IPS-20b (cell line): ENCODE measurements around the gene HPN.
"Not testable (repeated sequence)": the region's sequence is repeated elsewhere in the genome, so short reads cannot be mapped to it uniquely, and the experiment has no call there.

Experiments used
- H3K27ac ChIP-seq: one replicate; pipeline ENCODE4 v1.5.1; 2013; ENCODE audit warnings: low read length
- H3K27me3 ChIP-seq: 2 replicates; pipeline ENCODE4 v1.6.1; 2013; ENCODE audit warnings: mild to moderate bottlenecking, low read length, inconsistent platforms; ENCODE audit not compliant: insufficient read depth
- H3K36me3 ChIP-seq: 2 replicates; pipeline ENCODE4 v1.6.1; 2013; ENCODE audit warnings: low read depth, mild to moderate bottlenecking, inconsistent platforms, low read length, moderate library complexity; ENCODE audit not compliant: insufficient read depth
- H3K4me1 ChIP-seq: 2 replicates; pipeline ENCODE4 v1.6.1; 2013; ENCODE audit warnings: mild to moderate bottlenecking, control low read depth, inconsistent platforms, low read length, moderate library complexity; ENCODE audit not compliant: insufficient read depth
- H3K4me3 ChIP-seq: 2 replicates; pipeline ENCODE4 v1.5.1; 2013; ENCODE audit warnings: mild to moderate bottlenecking, low read length, inconsistent platforms
- H3K9ac ChIP-seq: 2 replicates; pipeline ENCODE4 v1.6.1; 2013; ENCODE audit warnings: low read depth, mild to moderate bottlenecking, inconsistent platforms, low read length, moderate library complexity
- H3K9me3 ChIP-seq: 2 replicates; pipeline ENCODE4 v1.6.1; 2013; ENCODE audit warnings: mild to moderate bottlenecking, low read depth, low read length, inconsistent platforms; ENCODE audit not compliant: insufficient read depth

HPN gene

DNA sequence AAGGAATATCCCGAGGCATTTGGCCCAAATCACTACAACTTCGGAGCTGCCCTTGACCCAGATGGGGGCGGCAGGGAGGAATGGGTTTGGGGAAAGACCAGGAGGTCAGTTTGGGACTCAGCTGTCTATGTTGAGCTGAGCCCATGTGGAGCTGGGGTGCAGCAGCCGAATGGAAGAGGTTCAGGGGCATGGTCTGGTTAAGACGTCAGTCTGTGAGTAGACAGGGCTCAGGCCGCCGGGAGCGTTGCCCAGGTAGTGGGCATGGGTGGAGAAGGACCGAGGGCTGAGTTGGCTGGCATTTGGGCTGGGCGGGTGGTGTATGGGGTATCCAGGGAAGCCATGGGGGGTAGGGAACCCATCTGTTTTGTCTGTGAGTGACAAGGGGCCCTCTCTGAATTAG, 20.5 kb upstream of the HPN start:
- Histone ChIP-seq H3K27me3 (no peaks in the 10 kb centered on the region), H3K9me3 (no peaks in the 10 kb centered on the region), H3K9ac (no peak overlapping the region), H3K36me3 (peaks cover 100% of the 10 kb centered on the region), H3K27ac (no peak overlapping the region), H3K4me1 (no peaks in the 10 kb centered on the region), H3K4me3 (no peak overlapping the region)

DNA sequence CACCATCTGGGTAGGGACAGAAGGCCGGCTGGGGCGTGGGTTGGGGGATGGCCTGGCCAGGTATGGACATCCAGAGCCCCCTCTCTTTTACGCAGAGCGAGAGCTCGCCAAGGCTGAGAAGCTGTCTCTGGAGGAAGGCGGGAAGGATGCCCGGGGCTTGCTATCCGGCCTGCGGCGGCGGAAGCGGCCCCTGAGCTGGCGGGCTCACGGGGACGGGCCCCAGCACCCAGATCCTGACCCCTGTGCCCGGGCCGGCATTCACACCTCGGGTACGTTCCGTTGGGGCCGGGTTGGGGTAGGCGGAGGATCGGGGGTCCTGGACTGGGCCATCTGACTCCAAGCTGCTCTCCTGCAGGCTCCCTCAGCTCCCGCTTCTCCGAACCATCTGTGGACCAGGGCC, 19.9 kb upstream of the HPN start:
- Histone ChIP-seq H3K9ac (no peak overlapping the region), H3K4me1 (no peaks in the 10 kb centered on the region), H3K36me3 (peaks cover 100% of the 10 kb centered on the region), H3K9me3 (no peaks in the 10 kb centered on the region), H3K4me3 (no peak overlapping the region), H3K27me3 (no peaks in the 10 kb centered on the region), H3K27ac (no peak overlapping the region)

DNA sequence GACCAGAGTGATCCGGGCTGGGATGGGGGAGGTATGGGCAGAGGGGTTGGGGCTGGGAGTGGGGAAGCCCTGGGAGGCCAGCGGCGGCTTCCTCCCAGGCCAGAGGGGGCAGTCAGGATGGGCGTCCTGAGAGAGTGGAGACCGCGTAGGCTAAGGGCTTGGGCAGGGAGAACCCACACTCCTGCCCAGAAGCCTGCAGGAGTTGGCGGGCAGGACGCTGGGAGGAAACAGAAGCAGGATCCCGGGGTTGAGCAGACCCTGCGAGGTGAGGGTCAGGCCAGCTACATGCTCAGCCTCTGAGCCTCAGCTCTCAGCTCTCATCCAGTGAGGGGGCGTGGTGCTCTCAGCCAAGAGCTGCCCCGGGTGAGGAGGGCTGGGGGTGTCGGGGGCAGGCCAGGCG, 19.1 kb upstream of the HPN start:
- Histone ChIP-seq H3K4me1 (no peaks in the 10 kb centered on the region), H3K27me3 (no peaks in the 10 kb centered on the region), H3K9ac (no peak overlapping the region), H3K4me3 (no peak overlapping the region), H3K27ac (no peak overlapping the region), H3K9me3 (no peaks in the 10 kb centered on the region), H3K36me3 (peaks cover 100% of the 10 kb centered on the region)

DNA sequence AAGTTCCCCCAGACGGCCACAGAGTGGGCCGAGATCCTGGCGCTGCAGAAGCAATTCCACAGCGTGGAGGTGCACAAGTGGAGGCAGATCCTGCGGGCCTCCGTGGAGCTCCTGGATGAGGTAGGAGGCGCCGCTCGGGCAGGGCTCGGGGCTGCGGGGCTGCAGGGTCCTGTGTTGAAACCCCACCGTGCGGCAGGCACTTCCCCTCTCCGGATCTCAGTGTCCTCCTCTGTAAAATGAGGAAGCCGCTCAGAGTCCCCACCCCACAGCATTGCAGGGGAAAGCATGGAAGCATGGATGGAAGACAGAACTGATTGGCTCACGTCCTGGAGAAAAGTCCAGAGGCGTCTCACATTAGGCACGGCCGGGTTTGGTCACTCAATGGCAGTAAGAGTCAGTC, 18.1 kb upstream of the HPN start:
- Histone ChIP-seq H3K4me3 (no peak overlapping the region), H3K36me3 (peaks cover 100% of the 10 kb centered on the region), H3K4me1 (no peaks in the 10 kb centered on the region), H3K27ac (no peak overlapping the region), H3K9me3 (no peaks in the 10 kb centered on the region), H3K9ac (no peak overlapping the region), H3K27me3 (no peaks in the 10 kb centered on the region)

DNA sequence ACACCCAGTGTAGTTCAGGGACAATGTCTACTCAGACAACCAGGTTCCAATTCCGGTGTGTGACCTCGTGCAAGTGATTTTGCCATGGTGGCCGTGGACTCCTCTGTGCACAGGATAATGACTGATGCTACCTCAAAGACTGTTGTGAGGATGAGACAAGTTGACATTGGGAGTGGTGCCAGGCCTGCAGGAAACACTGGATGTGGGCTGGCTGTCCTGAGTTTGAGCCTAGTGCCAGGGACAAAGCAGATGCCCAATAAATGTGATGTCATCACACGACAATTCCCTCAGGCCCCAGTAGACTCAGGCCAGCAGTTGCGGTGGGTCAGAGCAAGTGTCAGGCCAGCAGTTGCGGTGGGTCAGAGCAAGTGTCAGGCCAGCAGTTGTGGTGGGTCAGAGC, 17.4 kb upstream of the HPN start:
- no peaks in the 10 kb centered on the region for H3K9me3 ChIP-seq
- H3K27ac ChIP-seq, result no peak overlapping the region
- H3K36me3 ChIP-seq, result peaks cover 93% of the 10 kb centered on the region

DNA sequence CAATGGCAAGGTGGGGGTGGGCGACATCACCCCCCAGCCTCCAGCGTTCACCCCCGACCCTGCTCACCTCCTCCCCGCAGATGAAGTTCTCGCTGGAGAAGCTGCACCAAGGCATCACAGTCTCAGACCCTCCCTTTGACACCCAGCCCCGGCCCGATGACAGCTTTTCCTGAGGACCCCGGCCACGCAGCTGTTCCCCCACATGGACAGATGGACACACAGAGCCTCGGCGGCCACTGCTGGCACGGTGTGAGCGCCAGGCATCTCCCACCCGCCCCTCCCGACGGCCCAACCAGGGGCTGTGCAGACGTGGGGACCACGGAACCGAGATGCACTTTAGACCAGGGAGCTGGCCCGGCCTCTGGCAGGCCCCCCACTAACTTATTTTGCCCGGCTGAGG, 15.6 kb upstream of the HPN start:
- Histone ChIP-seq H3K27ac (no peak overlapping the region), H3K27me3 (peaks cover 8% of the 10 kb centered on the region), H3K4me3 (no peak overlapping the region), H3K36me3 (peaks cover 74% of the 10 kb centered on the region), H3K9ac (no peak overlapping the region), H3K9me3 (no peaks in the 10 kb centered on the region), H3K4me1 (no peaks in the 10 kb centered on the region)

More for the DNA sequence above, 17.4 kb upstream of the HPN start:
- Histone ChIP-seq H3K9ac (no peak overlapping the region), H3K27me3 (no peaks in the 10 kb centered on the region), H3K4me3 (no peak overlapping the region), H3K4me1 (no peaks in the 10 kb centered on the region)

DNA sequence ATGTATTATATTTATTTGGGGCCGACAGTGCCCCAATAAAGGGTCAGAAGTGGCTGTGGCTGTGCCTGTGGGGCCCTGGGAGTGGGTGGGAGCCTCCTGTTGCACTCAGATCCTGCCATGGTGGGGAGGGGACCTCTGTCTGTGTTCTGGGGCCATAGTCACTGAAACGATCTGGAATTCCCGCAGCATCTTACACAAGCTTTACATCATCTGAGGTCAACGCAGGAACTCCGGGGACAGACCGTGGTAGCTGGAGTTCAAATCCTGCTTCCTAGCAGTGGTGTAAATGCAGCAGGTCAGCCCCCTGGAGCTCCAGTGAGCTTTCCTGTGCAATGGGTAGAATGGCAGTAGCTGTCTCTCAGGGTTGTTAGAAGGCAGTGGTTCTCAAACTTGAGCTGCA, 15.1 kb upstream of the HPN start:
- Histone ChIP-seq H3K4me3 (no peak overlapping the region), H3K9ac (no peak overlapping the region), H3K27ac (no peak overlapping the region), H3K4me1 (peaks cover 1% of the 10 kb centered on the region; the same call in 1 of the 2 replicates), H3K27me3 (peaks cover 13% of the 10 kb centered on the region), H3K9me3 (no peaks in the 10 kb centered on the region), H3K36me3 (peaks cover 70% of the 10 kb centered on the region)

DNA sequence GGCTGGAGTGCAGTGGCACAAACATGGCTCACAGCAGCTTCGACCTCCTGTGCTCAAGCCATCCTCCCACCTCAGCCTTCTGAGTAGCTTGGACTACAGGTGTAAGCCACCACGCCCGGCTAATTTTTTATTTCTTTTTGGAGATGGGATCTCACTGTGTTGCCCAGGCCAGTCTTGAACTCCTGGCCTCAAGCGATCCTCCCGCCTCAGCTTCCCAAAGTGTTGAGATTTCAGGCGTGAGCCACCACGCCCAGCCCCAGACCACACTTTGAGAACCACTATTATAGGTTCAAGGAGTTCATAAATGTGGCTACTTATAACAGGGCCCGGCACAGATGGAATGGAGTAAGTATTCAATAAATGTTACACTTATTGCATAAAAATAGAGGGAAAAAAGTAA, 14.5 kb upstream of the HPN start:
- Histone ChIP-seq H3K9me3 (no peaks in the 10 kb centered on the region), H3K27me3 (peaks cover 19% of the 10 kb centered on the region), H3K4me1 (peaks cover 4% of the 10 kb centered on the region; the same call in 1 of the 2 replicates), H3K27ac (no peak overlapping the region), H3K36me3 (peaks cover 64% of the 10 kb centered on the region), H3K9ac (no peak overlapping the region), H3K4me3 (no peak overlapping the region)

DNA sequence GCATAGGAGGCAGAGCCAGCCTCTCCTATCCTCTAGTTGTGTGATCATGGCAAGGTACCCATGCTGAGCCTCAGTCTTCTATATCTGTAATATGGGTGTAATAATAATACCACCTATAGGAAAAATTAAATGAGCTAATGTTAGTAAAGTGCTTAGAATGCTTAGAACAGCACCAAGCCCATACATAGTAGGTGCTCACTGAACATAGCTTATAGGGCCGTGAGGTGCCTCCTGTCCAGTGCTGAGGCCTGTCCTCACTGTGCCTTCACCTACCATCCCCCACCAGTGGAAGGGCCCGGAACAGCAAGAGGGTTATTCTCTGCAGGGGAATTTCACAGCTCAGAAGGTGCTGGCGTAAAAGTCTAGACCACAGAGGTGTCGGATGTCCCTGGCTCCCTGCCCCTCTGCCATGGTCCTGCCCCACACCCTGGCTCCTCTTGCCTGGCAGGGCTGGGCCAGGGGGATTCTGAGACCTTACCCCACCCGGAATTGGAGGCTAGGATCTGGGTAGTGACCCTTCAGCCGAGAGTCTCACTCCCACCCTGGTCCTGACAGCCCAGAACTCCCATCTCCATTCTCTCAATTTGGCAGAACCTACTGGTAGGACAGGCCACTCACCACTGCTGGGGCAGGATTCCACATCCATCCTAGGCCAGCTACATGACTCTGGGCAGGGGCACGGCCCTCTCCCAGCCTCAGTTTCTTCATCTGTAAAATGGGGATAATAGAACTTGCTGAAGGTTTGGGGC, 13.5 kb upstream of the HPN start:
- Histone ChIP-seq H3K4me3 (no peak overlapping the region), H3K27me3 (peaks cover 29% of the 10 kb centered on the region), H3K27ac (no peak overlapping the region), H3K36me3 (peaks cover 54% of the 10 kb centered on the region), H3K9me3 (no peaks in the 10 kb centered on the region), H3K4me1 (peaks cover 4% of the 10 kb centered on the region; the same call in 1 of the 2 replicates), H3K9ac (no peak overlapping the region)

DNA sequence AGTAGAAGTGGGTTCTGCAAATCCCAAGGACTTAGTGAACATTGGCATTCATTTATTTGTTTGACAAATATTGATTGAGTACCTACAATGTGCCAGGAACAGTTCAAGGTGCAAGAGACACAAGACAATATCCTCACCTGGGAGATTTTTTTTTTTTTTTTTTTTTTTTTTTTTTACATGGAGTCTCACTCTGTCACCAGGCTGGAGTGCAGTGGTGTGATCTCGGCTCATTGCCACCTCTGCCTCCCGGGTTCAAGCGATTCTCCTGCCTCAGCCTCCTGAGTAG, 13.0 kb upstream of the HPN start:
- not testable (repeated sequence) for H3K9me3 ChIP-seq, H3K9ac ChIP-seq, H3K27ac ChIP-seq, H3K4me3 ChIP-seq, H3K4me1 ChIP-seq
- H3K36me3 ChIP-seq, result peaks cover 49% of the 10 kb centered on the region
- peaks cover 34% of the 10 kb centered on the region for H3K27me3 ChIP-seq

DNA sequence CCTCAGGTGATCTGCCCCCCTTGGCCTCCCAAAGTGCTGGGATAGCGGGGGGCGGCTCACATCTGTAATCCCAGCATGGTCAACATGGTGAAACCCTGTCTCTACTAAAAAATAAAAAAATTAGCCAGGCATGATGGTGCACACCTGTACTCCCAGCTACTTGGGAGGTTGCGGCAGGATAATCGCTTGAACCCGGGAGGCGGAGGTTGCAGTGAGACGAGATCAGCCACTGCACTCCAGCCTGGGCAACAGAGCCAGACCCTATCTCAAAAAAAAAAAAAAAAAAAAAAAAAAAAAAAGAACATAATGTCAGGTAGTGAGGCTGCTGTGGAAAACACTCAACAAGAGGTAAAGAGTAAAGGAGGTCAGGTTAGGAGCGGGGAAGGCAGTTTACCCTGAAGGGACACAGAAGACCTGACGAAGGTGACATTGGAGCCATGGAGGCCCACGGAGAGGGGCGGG, 12.2 kb upstream of the HPN start:
- peaks cover 38% of the 10 kb centered on the region for H3K27me3 ChIP-seq
- H3K27ac ChIP-seq, H3K9me3 ChIP-seq, H3K4me1 ChIP-seq, H3K9ac ChIP-seq, H3K4me3 ChIP-seq: not testable (repeated sequence)
- H3K36me3 ChIP-seq, result peaks cover 41% of the 10 kb centered on the region

DNA sequence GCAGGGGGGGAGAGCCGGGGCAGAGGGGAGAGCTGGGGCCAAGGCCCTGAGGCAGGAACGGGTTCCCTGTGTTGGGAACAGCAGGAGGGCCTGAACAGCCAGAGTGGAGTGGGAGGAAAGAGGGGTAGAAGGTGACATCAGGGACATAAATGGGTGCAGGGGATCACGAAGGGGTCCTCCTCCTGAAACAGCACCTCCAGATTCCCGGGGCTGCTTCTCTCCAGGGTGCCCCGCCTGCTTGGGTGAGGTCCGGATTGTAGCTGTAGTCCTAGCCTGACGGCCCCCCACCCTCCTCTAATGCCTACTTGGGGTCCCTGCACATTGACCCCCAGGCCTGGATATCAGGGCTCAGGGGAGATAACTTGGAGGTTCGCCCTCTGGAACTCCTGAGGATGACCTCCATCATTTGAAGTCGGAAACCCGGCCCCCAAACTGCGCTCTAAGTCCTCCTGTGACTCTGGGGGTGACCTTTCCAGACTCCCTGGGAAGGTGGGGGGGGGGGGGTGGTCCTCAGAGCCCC, 11.7 kb upstream of the HPN start:
- Histone ChIP-seq H3K9ac (no peak overlapping the region), H3K4me1 (peaks cover 4% of the 10 kb centered on the region; the same call in 1 of the 2 replicates), H3K36me3 (peaks cover 36% of the 10 kb centered on the region), H3K4me3 (peak overlapping the region; percentile 61; the same call in 1 of the 2 replicates), H3K9me3 (no peaks in the 10 kb centered on the region), H3K27ac (no peak overlapping the region), H3K27me3 (peaks cover 38% of the 10 kb centered on the region)
